Adrenal gland (tissue), 12 donors: ENCODE data around the gene ANO10. TPM values are rescaled to one million over a fixed set of nuclear protein-coding genes. Genes with fewer than 3 reads are reported as not detected.

Source experiments
- DNase-seq, 7 donors: peaks; one replicate each; pipeline ENCODE4 v3.0.0-alpha.2; 2019 to 2020
- H3K27ac ChIP-seq, 5 donors: fragments of 200-600 bp; sonication (generic) in 4 of 5; 1 replicate in 3 of 5; 2 replicates in 2 of 5; pipeline versions ENCODE4 v1.5.1 to v1.8.0; 2016 to 2020; ENCODE audit warnings: mild to moderate bottlenecking in 1 of 5
- H3K27me3 ChIP-seq: fragments of 200-600 bp; 2 replicates; pipeline ENCODE4 v1.8.0; 2021
- H3K36me3 ChIP-seq, 2 donors: fragments of 200-600 bp; replicated peaks in 1 of 2; 1 replicate in 1 of 2; 2 replicates in 1 of 2; pipeline versions ENCODE4 v1.5.1 to v1.8.0; 2018 to 2022
- H3K4me1 ChIP-seq, 2 donors: fragments of 200-600 bp; replicated peaks in 1 of 2; 1 replicate in 1 of 2; 2 replicates in 1 of 2; pipeline versions ENCODE4 v1.5.1 to v1.8.0; 2018 to 2021
- H3K4me3 ChIP-seq, 4 donors: fragments of 200-600 bp; sonication (generic) in 3 of 4; one replicate each; pipeline ENCODE4 v1.5.1; 2016 to 2018
- H3K9me3 ChIP-seq, 3 donors: fragments of 200-600 bp; sonication (generic) in 1 of 3; replicated peaks in 1 of 3; 1 replicate in 2 of 3; 2 replicates in 1 of 3; pipeline versions ENCODE4 v1.5.1 to v1.8.0; 2016 to 2021
- CTCF ChIP-seq, 6 experiments: fragments of 450-650 bp in 4 of 6; fragments of 200-600 bp in 2 of 6; sonication (generic) in 1 of 6; IDR thresholded peaks; 1 replicate in 5 of 6; 2 replicates in 1 of 6; pipeline versions ENCODE4 v1.5.1 to v1.8.0; 2016 to 2021; ENCODE audit warnings: antibody characterized with exemption in 6 of 6, mild to moderate bottlenecking in 2 of 6, moderate library complexity in 1 of 6
- POLR2A ChIP-seq, 2 donors: fragments of 450-650 bp; IDR thresholded peaks; one replicate each; pipeline ENCODE4 v1.6.1; 2017; ENCODE audit warnings: antibody characterized with exemption in 2 of 2, mild to moderate bottlenecking in 2 of 2, moderate library complexity in 1 of 2
- WGBS, 4 donors: extraction: QIAGEN DNeasy Blood & Tissue Kit in 2 of 4; methylation state at CpG; one replicate each; pipeline versions ENCODE4 v1.1.5 to v1.1.7; 2013 to 2017; 5-methylcytosine and 5-hydroxymethylcytosine counted together
- intact Hi-C, 2 donors: fragments of 100-400 bp; cut with DNase I; formaldehyde crosslinking; loops; one replicate each; pipeline versions ENCODE4 v1.14.1 to v1.15.0; 2022 to 2023
- polyA plus RNA-seq, 3 donors: library from polyadenylated mRNA; stranded (reverse); fragments of 200-250 nt in 2 of 3; fragments of 350-450 nt in 1 of 3; fragmentation: Illumina TruSeq in 1 of 3; extraction: RNeasy Lipid Tissue Mini Kit (QIAGEN cat#74804) in 1 of 3; gene quantifications; one replicate each; pipeline ENCODE4 v1.2.3, GENCODE V29; 2013 to 2014
- total RNA-seq, 9 donors: library from RNA; depleted of rRNA in 4 of 9; stranded (reverse); fragments of >200 nt in 4 of 9; fragments of 120-200 nt in 1 of 9; fragmentation: NEBNext Ultra II Directional in 1 of 9; extraction: Animal tissue kit (Norgen Biotek cat#: 25700) in 1 of 9; gene quantifications; one replicate each; pipeline versions ENCODE4 v1.1.0 to v1.2.4, GENCODE V29; 2013 to 2023
- donor health status: healthy with polysubstance abuse.
- donor health status: Bipolar disorder and iron deficiency.
- donor health status: DM: yes; HTN: yes; CAD: no.
- donor health status: DM: no; HTN: no; CAD: no.
- donor health status: DM: no; HTN: no; CAD: no.
- donor health status: DM: yes; HTN: yes; CAD: no.

ANO10 gene
- total and polyA plus RNA-seq, 12 donors, result 10.7 to 34.8 (median 22.0) TPM

GRCh38 chr3:43390255-43390588 is 231.6 kb downstream of the ANO10 start:
- Histone ChIP-seq H3K4me3 (no peak overlapping the region), H3K9me3 (no peaks in the 10 kb centered on the region), H3K4me1 (peaks cover 0 to 16% of the 10 kb centered on the region in 2 donors), H3K36me3 (no peaks in the 10 kb centered on the region), H3K27me3 (no peaks in the 10 kb centered on the region), H3K27ac (peak overlapping the region in 4 of 5 donors; percentile 33 to 92 (median 62))
- no peak for TF ChIP-seq CTCF (IDR thresholded peaks at IDR 0.05)
- no peak for TF ChIP-seq POLR2A (IDR thresholded peaks at IDR 0.05)
- no peak for DNase-seq
- intact Hi-C loops, result no loop called here
- WGBS, 4 donors, result 91 to 100% (median 97%) methylated on average over 1 of the region's 1 CpG

- intact Hi-C loops, result no loop called here
- Histone ChIP-seq H3K36me3 (no peaks in the 10 kb centered on the region), H3K4me3 (no peak overlapping the region), H3K4me1 (peaks cover 0 to 16% of the 10 kb centered on the region in 2 donors), H3K9me3 (no peaks in the 10 kb centered on the region), H3K27me3 (no peaks in the 10 kb centered on the region), H3K27ac (peak overlapping the region in 4 of 5 donors; percentile 33 to 92 (median 62))
- TF ChIP-seq POLR2A (IDR thresholded peaks at IDR 0.05), result no peak
- TF ChIP-seq CTCF (IDR thresholded peaks at IDR 0.05), result no peak
- WGBS, 4 donors, result 42 to 59% (median 51%) methylated on average over 10 of the region's 10 CpGs
- DNase-seq, result peak in 6 of 7 donors; percentile 55 to 80 (median 63)
Measured at GRCh38 chr3:43389388-43390254, 232.2 kb downstream of the ANO10 start.

DNA sequence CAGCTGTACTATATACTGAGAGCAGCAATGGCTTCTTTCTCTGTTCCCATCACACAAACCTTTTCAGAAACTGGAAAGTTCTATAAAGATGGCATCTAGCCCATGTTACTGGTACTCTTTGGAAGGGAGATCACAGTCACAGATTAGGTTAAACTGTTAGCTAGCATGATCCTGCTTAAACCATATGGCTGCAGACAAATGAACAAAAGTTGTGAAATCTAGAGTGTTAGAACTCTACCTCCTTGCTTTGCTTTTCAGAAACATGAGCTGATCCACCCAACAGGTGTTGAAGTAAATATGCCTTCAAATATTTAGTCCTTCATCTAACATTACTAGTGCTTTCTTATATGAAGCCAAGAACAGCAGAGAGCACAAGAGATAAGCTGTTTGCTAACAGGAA is 232.9 kb downstream of the ANO10 start:
- H3K4me3 ChIP-seq, result no peak overlapping the region
- no peaks in the 10 kb centered on the region for H3K9me3 ChIP-seq
- H3K27me3 ChIP-seq, result no peaks in the 10 kb centered on the region
- H3K27ac ChIP-seq, result peak overlapping the region in 4 of 5 donors; percentile 3 to 92 (median 44)
- no peak for TF ChIP-seq POLR2A (IDR thresholded peaks at IDR 0.05)
- no peak for TF ChIP-seq CTCF (IDR thresholded peaks at IDR 0.05)
- no peak for DNase-seq
- intact Hi-C loops, result no loop called here
- H3K4me1 ChIP-seq, result peaks cover 0 to 16% of the 10 kb centered on the region in 2 donors
- no peaks in the 10 kb centered on the region for H3K36me3 ChIP-seq

DNA sequence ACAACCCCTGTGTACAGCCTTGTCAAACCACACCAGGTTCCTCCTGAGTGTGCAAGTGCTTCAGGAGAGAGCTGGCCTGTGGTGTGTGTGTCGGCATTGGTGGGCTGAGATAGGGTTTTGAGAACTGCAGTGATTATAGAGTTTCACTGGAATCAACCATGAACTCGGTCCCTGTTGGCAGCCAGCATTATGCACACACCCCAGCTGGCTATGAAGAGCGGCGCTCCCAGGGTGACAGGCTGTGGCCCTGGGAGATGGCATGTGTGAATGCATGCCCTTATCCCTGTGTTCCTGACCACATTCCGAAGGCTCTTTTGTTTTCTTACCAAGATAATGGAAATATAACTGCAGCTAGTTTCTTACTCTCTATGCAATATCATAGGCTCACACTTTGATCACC is 233.6 kb downstream of the ANO10 start:
- H3K4me1 ChIP-seq, result peaks cover 0 to 16% of the 10 kb centered on the region in 2 donors
- DNase-seq, result no peak
- TF ChIP-seq POLR2A (IDR thresholded peaks at IDR 0.05) (no peak), CTCF (IDR thresholded peaks at IDR 0.05) (no peak)
- H3K36me3 ChIP-seq, result no peaks in the 10 kb centered on the region
- H3K4me3 ChIP-seq, result no peak overlapping the region
- H3K27ac ChIP-seq, result no peak overlapping the region
- intact Hi-C loops, result no loop called here
- WGBS, 4 donors, result 83 to 99% (median 93%) methylated on average over 4 to 5 of the region's 5 CpGs
- H3K9me3 ChIP-seq, result no peaks in the 10 kb centered on the region
- no peaks in the 10 kb centered on the region for H3K27me3 ChIP-seq
